Activated CD8-positive, alpha-beta memory T cell treated with anti-CD3 and anti-CD28 coated beads, Interleukin-2, amount 50 U/mL, for 48 hours (primary cell): ENCODE data around the gene TMX4.

Source experiments
- DNase-seq: peaks from one replicate; pipeline ENCODE4 v3.0.0-alpha.2; 2020

TMX4 gene

DNA sequence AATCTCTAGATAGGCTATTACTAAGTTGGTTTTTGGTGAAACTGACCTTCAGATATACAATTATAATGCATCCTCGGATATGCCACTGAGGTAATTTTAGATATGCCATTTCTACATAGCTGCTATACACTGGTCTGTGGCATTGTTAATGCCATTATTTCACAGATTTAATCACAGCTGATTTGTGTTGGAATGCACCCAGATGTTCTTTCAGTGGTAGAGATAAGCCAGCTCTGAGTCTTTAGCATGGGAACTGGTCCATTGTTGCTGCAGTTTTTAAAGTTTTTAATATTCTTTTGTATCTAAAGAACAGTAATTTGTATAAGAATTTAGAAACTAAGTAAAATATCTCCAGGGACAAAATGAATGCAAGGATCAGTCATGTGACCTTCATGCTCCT lies 6.8 kb downstream of the TMX4 start:
- DNase-seq: no peak

DNA sequence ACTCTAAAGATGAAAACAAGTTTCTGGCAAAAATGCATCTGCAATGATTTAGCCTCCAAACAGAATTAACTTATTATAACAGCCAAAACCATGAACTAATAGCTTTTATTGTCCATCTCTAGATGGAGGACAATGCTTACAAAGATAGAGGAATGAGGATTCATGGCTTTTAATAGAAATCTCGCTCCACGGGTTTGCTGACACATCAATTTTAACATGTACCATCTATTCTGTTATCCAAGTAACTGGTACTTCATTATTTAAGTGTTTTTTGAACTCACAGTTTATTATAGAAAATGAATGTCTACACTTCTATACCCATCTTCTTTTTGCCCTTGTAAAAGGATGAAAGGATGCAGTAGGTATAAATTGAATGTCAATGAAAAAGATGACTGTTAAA lies 10.8 kb downstream of the TMX4 start:
- no peak for DNase-seq

DNA sequence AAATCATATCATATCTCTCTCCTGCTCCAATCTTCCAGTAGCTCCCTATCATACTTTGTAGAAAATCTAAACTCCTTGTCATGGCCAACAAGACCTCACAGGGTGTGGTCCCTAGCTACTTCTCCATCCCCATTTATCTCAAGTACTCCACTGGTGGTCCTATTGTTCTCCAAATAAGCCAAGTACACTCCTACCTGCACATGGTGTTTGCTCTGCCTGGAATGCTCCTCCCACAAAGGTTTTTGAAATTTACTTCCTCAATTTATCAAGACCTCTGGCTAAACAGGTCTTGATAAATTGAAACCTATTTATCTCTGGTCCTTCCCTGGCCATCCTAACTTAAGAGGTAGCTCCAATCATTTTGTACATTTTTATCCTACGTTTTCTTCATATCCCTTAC lies 12.1 kb downstream of the TMX4 start:
- no peak for DNase-seq

DNA sequence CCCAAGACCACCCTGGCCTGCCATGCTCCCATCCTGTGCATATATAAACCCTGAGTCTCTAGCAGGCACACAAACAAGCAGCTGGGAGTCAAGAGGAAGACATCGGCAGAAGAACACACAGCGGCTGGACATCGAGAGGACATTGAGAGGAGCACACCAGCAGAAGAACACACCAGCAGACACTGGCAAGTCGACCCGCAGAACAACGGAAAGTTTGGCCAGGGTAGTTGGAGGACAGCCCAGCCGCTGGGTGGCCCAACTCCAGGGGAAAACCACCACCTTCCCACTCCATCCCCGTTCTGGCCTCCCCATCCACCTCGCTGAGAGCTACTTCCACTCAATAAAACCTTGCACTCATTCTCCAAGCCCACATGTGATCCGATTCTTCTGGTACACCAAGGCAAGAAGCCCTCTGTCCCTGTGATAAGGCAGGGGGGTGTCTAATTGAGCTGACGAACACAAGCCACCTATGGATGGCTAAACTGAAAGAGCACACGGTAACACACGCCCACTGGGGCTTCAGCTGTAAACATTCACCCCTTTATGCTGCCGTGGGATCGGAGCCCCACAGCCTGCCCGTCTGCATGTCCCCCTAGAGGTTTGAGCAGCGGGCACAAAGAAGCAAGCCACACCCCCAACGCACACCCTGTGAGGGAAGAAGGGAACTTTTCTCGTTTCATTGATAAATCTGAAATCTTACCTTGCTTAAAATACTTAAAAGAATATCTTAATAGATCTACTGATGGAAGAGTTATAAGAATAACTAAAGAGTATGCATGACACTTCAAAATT lies 13.8 kb downstream of the TMX4 start:
- no peak for DNase-seq

DNA sequence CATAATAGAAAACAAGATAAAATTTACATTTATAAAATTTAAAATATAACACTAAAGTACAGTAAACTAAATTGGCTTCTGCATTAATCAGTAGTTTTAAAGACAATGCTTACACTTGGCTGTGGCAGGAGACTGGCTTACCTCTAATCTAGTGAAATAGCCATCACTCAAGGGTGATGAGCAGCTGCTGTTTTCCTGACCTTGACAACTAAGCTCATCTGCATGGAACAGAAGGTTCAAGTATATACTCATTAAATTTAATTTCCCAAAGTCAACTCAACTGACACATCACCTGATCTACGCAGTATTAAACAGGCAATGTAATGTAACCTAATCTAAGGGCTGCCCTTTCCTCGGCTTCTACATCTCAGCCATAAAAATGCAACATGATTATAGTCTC lies 14.5 kb downstream of the TMX4 start:
- DNase-seq: no peak

DNA sequence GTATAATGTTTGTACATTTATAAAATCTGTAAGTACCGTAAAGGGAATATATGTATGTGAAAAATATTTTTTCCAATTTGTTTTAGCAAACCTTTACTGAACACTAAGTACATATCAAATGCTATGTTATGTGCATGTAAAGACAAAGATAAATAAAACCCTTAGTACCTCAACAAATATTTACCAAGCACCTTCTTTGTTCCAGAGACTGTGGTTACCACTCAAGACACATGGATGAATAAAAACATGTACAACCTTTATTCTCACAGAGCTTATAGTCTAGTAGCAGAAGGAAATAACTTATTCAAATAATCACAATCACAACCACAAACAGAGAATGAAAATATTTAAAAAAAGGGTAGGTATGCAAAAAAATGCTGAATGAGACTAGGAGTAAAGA lies 17.5 kb downstream of the TMX4 start:
- no peak for DNase-seq

DNA sequence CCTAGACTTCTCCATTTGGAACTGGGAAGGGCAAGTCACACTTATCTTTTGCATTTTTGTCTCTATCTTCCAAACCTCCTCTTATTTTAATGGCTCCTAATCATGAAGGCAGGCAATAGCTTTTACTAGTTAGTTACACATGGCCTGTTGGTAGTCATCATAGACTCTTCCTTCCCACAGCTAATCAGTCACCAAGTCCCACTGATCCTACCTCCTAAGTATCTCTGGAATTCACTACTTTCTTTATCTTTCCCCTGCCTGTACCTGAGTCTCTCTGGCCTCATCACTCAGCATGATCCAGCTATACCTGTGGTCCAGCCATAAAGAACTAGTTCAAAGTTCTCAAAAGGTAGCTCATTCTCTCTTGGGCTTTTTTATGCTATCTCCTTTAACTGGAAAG lies 18.8 kb downstream of the TMX4 start:
- no peak for DNase-seq

DNA sequence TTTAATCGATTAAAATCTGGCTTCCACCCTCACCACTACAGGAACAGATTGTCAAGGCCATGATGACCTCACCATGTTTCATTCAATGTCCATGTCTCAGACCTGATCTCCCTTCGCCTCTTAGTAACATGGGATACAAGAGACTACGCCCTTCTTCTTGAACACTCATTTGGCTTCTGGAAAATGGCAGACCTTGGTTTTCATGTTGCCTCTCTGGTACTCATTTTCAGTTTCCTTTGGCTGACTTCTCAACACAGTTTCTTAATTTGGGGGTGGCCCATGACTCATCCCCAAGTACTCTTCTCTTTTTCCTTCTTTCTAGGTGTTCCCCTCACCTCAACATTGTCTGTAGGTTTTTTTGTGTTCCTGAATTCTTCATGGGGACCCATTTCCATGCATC lies 22.7 kb downstream of the TMX4 start:
- no peak for DNase-seq

DNA sequence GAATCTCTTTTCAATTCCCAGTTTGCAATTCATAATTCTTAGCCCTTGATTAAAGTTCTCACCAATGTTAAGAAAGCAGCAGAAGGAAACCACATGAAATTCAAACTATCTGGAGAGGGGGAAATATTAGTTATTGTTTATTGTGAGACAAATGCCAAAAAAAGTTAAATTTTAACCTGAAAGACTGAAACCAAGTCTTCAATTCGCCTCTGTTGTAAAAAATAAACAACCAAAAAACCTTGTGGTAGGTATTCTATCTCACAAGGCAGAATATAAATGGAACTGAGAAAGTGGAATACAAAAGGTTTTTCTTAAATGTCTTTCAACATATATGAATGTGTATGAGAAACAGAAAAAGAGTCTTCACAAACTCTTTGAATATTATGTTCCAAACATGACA lies 24.8 kb downstream of the TMX4 start:
- DNase-seq: no peak

DNA sequence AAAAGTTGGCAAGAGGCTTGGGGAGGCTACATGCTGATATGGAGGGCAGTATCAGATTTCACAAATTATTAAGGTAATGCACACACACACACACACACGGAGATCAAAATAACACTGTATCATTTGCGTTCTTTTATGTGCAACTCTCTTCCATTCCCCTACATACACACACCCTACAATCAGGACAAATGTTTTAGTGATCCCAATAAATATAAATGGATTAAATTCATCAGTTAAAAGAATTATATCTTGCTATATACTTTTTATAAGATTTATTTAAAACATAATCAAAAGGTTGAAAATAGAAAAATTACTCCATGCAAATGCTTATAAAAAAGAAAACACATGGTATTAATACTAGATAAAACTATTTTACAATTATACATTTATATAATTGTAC lies 25.9 kb downstream of the TMX4 start:
- no peak for DNase-seq

DNA sequence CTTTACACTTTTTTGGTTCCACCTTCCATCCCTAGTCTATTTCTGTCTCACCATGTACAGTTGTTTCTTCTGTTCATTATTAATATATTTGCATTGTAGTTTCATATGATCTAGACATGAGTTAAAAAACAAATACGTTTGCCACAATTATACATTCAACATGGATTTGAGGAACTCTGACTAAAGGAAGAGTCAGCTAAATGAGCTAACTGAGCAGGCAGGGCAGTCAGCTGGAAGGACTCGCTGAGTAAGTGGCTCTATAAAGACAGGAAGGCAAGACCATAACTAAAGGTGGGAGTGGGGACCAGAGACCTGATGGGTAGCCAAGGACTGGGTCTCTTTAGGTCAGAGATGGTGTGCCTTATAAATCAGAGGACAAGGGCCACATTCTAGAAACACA lies 26.3 kb downstream of the TMX4 start:
- no peak for DNase-seq

DNA sequence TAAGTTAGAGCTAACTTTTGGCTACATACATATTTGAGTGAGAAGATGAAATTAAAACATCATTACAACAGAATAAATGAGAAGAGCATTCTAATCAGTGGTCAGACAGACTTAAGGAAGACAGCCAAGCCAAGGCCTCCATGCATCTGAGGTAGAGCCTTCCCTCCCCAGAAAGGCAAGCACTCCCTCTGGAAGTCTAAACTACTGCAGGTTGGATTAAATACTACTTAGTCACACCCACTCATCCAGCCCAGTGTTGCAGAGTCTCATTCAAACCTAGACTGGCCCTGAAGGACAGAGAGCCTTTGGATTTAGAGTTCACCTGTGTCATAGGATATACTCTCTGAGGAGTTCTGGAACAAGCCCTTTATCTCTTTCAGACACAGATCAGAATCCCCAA lies 29.2 kb downstream of the TMX4 start:
- no peak for DNase-seq

DNA sequence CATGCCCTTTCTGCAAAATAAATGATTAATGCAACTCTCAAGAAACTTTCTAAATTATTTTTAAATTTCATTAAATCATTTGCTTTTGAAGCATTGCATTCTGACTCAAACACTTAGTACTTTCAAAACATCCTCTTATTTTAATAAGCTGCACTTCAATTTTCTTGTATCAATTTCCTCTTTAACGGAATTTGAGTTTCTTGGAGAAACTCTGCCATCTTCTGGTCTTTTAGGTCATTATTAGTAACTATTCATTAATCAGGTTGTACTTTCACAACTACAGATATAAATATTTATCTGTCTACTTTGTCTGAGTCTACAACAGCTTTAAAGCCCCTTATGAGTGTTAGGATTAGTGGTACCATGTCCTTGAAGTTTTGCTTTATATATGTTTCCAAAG lies 30.2 kb downstream of the TMX4 start:
- no peak for DNase-seq

DNA sequence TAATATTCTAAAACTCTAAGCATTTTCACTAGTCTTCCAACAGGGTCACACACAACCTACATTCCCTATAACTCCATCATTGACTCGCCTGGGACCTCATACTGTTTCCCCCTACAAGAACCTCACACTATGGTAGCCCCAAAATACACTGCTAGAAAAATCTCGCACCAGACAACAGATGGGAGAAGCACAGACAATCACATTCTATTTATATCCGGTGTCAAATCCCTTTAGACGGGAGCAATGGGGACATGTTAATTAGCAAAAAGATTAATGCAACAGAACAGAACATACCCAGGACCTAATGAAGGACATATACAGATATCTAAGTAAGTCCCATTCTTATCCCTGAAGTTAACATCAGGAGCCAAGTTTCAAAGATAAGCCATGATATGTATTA lies 33.6 kb downstream of the TMX4 start:
- no peak for DNase-seq

DNA sequence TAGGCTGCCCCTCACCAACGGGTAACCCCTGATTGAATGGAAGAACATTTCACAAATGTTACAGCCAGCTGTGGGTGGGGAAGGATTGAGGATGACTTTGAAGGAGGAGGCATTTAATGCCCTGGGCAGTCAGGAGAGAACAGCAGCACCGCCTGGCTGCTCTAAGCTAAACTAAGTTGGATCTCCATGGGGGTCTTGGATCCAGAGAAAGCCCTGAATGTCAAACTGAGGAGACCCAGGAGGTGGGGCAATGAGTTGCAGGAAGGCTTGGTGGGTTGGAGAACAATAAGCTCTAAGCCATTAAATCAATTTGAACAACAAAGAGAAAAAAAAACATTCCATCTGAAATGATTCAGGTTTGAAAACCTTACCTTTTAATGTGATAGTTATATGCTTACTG lies 35.4 kb downstream of the TMX4 start:
- no peak for DNase-seq

DNA sequence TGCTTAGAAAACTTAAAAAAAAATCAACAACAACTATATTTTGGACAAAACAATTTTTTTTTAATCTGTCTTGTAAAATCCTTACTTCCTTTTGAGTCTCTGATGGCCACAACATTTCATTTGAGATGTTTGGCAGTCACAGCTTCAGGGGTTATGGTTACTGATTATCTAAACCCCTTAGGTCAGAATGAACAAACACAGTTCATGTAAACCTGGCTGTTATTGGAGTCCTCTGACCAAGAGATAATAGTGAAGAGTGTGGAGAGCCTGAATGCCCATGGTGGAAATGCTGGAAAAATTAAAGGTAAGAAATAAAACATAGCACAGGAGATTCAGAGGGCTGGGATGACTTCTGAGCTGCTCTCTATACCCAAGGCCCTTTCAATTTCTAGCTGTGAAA lies 38.2 kb downstream of the TMX4 start:
- no peak for DNase-seq

DNA sequence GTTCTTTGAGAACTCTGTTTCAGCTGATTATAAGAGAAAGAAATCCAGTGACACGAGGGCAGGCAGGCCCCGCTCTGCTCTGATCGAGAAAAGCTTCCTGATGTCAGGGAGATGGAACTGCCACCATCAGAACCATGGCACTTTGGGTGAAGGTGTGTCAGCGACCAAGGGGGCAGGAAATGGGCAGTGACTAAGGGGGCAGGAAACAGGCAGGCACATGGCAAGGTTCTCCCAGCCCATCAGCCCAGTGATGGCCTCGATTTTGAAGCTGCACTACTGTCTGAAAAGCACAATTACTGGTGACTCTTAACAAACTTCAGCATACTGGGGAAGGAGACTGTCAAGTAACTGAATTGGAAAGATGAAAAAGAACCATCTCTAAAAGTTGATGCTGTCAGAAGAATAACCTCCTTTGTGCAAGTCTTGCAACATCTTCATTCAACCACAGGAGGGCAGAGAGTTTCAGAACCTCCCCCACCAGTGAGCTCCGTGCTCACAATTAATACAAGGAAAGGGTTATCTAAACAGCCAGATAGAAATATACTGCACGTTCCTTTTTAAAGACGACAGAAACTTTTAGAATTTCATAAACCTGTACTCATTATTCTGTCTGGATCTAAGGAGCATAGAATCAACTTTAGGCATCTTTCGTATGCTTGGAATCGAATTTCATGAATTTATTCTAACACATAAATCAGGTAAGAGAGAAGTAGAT lies 39.1 kb downstream of the TMX4 start:
- DNase-seq: no peak

DNA sequence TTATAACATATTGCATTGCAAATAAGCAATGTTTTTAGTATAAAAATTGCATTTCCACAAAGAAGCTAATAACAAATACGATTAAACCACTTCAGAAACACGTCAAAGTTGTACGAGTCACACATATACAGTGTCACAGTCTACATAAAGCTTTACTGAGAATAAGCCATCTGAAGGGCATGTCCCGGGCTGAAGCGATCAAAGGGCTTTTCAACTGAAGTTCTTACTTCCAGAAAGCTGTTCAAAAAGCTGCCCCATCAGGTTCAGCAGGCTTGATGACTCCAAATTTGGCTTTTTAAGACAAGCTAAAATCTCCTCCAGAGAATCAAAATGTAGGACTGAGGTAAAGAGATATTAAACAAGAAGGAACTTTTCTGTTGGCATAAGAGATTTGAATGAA lies 41.9 kb downstream of the TMX4 start:
- DNase-seq: no peak

DNA sequence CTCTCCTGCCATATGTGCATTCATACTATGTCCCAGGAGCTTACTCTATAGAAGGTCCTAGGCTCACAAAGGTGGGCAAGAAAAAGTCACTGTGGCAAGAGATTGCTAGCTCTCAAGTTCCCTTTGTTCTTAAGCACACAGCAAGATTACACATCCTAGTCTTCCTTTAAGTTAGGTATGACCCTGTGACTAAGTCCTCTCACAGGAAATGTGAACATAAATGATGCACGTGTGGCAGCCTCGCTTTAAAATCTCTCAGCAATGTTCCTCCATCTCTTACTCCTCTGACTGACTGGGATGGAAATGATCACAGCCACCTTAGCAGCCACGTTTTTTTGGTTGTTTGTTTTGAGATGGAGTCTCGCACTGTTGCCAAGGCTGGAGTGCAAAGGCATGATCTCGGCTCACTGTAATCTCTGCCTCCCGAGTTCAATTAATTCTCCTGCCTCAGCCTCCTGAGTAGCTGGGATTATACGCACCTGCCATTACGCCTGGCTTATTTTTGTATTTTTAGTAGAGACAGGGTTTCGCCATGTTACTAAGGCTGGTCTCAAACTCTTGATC lies 43.6 kb downstream of the TMX4 start:
- DNase-seq: no peak

DNA sequence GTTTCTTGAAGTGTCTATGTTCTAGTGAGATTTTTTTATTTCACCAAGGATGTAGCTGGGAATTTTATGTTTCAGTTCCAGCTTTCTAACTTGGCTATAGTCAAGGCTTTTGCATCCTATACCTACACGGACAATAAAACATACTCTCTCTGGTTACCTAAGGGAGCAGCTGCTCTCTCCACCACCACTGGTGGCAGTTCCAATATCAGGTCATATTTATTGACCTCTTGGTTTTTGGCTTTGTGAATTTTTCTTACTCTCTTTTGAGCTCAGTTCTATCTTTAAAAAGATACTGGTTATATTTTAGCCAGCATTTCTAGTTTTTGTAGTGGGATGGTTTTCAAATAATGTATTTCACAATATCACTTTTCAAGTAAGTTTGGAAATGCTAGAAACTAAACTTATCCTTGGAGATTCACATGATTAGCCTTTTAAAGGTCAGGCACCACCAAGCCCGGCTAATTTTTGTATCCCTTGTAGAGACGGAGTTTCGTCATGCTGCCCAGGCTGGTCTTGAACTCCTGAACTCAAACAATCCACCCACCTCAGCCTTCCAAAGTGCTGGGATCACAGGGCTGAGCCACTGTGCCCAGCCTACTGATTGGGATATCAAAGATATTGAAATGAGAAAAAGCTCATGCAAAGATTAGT lies 44.7 kb downstream of the TMX4 start:
- DNase-seq: no peak

DNA sequence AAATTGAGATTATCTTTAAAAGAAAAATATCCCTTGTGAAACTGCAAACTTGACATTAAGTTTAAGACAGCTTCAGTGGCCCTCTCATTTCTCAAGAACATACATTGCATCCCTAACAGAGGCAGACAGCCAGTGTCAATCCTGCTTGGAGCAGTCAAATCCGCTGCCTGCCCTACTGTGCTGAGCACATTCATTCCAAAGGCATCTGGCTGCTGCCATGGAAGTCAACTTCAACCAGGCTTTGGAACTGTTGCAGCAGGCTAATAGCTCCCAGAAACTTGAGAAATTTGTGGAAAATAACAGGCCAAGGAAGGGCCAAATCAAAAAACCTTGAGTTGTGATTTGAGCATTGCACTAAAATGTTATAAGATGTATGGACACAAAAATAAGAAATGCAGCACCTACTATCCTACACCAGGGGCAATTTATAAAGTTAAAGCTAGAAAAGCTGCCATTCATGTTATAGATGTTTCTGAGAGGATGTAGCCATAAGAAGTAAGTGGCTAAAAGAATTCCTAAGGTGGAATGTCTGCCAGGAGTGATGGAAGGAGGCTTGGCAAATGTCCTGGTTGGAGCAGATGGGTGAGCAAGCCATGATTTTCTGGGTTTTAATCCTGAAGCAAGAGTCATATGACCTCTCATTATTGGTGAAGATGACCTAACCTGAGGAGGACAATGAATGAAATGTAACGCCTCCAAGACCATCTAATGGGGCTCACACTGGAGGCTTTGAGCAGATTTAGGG lies 47.9 kb downstream of the TMX4 start:
- no peak for DNase-seq

DNA sequence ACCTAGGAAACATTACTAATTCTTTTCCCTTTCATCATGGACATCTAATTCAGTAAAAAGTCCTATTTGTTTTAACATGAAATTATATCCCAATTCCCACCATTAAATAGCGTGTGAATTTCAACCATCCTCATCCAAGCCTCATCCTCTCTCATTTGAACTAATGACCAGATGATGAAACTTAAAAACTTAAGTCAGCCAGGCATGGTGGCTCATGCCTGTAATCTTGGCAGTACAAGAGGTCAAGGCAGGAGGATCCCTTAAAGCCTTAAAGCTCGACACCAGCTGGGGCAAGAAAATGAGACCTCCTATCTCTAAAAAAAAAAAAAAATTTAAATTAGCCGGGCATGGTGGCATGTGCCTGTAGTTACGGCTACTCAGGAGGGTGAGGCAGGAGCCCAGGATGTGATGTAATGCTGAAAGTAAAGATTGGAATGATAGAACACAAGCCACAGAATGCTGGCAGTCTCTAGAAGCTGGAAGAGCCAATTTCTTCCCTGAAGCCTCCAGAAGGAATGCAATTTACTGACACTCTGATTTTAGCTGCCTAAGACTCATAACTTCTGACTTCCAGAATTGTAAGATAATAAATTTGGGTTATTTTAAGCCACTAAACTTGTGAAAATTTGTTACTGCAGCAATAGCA lies 52.2 kb downstream of the TMX4 start:
- no peak for DNase-seq

DNA sequence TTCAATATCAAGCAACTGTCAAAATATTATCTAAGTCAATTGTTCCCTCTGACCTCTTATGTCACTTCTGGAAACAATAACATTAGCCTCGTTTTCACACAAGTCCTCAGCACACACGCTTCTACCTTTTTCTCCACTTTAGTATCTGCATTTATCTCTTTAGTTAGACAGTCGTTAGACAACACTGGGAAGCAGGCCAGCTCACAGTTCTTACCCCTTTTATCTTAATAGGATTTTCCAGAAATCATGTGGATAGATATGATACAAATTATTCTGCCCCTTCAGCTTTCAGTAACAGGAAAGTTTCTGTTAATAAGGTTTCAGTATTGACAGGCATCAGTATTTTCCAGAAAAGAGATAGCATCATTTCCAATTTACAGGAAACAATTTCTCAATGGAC lies 53.4 kb downstream of the TMX4 start:
- no peak for DNase-seq
